Mammary epithelial cell (primary cell): ENCODE measurements around the gene ZMIZ1.

Experiments
- EZH2 ChIP-seq: IDR thresholded peaks from 2 replicates; pipeline ENCODE4 v1.6.1; 2012; ENCODE audit warnings: low read length, inconsistent platforms, borderline replicate concordance
- TF ChIP-seq, protein P1 (sequence below), 2 donors: IDR thresholded peaks in 1 of 2; conservative IDR thresholded peaks in 1 of 2; 2 replicates each; pipeline ENCODE4 v1.5.1; 2011 to 2012; ENCODE audit warnings: inconsistent platforms in 2 of 2, low read length in 2 of 2, mild to moderate bottlenecking in 2 of 2, control low read depth in 1 of 2, low read depth in 1 of 2; ENCODE audit not compliant: insufficient read depth in 1 of 2; ENCODE audit errors: extremely low read depth in 1 of 2

DNA sequence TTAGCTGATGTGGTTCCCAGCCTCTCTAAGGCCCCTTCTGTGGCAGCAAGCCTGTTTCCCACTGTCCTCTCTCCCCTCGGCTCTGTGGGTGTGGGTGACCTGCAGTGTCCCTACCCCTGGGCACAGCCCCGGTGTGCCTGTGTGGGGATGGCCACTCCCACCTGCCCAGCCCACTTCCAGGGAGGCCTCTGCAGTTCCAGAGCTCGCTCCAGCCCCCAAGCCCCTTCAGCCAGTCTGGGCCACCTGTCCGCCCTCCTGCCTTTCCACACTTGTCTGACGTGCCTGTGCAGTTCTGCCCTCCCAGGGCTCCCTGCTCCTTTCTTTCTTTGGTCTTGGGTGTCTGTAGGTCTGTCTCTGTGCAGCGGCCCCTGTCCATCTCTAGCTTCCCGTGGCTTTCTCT lies 151.5 kb downstream of the ZMIZ1 start:
- TF ChIP-seq, protein P1, sequence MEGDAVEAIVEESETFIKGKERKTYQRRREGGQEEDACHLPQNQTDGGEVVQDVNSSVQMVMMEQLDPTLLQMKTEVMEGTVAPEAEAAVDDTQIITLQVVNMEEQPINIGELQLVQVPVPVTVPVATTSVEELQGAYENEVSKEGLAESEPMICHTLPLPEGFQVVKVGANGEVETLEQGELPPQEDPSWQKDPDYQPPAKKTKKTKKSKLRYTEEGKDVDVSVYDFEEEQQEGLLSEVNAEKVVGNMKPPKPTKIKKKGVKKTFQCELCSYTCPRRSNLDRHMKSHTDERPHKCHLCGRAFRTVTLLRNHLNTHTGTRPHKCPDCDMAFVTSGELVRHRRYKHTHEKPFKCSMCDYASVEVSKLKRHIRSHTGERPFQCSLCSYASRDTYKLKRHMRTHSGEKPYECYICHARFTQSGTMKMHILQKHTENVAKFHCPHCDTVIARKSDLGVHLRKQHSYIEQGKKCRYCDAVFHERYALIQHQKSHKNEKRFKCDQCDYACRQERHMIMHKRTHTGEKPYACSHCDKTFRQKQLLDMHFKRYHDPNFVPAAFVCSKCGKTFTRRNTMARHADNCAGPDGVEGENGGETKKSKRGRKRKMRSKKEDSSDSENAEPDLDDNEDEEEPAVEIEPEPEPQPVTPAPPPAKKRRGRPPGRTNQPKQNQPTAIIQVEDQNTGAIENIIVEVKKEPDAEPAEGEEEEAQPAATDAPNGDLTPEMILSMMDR (conservative IDR thresholded peaks at IDR 0.05 in 1 of 2, IDR thresholded peaks at IDR 0.05 in 1 of 2; ENCODE audit: extremely low read depth in 1 of 2, insufficient read depth in 1 of 2, low read depth in 1 of 2, low read length in 2 of 2): no peak
- TF ChIP-seq EZH2: no peak
